ENCODE measurements around the gene SNX5.

The SNX5 gene

GRCh38 chr20:17992847-17993513 lies 24.4 kb upstream of the SNX5 start:
- no peak for DNase-seq (ENCODE audit: low read depth)

GRCh38 chr20:17992224-17992637 lies 23.6 kb upstream of the SNX5 start:
- no peak for DNase-seq (ENCODE audit: low read depth)

GRCh38 chr20:17990278-17990972 lies 21.8 kb upstream of the SNX5 start:
- no peak for DNase-seq (ENCODE audit: low read depth)

- no peak for DNase-seq (ENCODE audit: low read depth)
These were observed 19.4 kb upstream of the SNX5 start for GRCh38 chr20:17987988-17988387.

- no peak for DNase-seq (ENCODE audit: low read depth)
These were observed 16.9 kb upstream of the SNX5 start for GRCh38 chr20:17985388-17986018.

- DNase-seq (ENCODE audit: low read depth) = no peak
These were observed 7.7 kb upstream of the SNX5 start for GRCh38 chr20:17976305-17976704.

GRCh38 chr20:17972121-17972520 lies 3.5 kb upstream of the SNX5 start:
- DNase-seq (ENCODE audit: low read depth) = no peak

GRCh38 chr20:17971300-17972013 lies 2.9 kb upstream of the SNX5 start:
- DNase-seq (ENCODE audit: low read depth) = no peak

- peak; percentile 4 for DNase-seq (ENCODE audit: low read depth)
These were observed 1.4 kb upstream of the SNX5 start for GRCh38 chr20:17969884-17970409.

GRCh38 chr20:17969278-17969883 lies 787 bp upstream of the SNX5 start:
- peak; percentile 10 for DNase-seq (ENCODE audit: low read depth)

- DNase-seq (ENCODE audit: low read depth) = no peak
These were observed 851 bp downstream of the SNX5 start for GRCh38 chr20:17967521-17968365.

GRCh38 chr20:17966432-17967310 lies 1.9 kb downstream of the SNX5 start:
- no peak for DNase-seq (ENCODE audit: low read depth)

- no peak for DNase-seq (ENCODE audit: low read depth)
These were observed 3.4 kb downstream of the SNX5 start for GRCh38 chr20:17965042-17965697.

GRCh38 chr20:17964632-17965031 lies 4.0 kb downstream of the SNX5 start:
- no peak for DNase-seq (ENCODE audit: low read depth)

GRCh38 chr20:17964073-17964472 lies 4.5 kb downstream of the SNX5 start:
- no peak for DNase-seq (ENCODE audit: low read depth)

GRCh38 chr20:17963114-17963897 lies 5.3 kb downstream of the SNX5 start:
- no peak for DNase-seq (ENCODE audit: low read depth)

GRCh38 chr20:17961587-17961940 lies 7.0 kb downstream of the SNX5 start:
- no peak for DNase-seq (ENCODE audit: low read depth)

- no peak for DNase-seq (ENCODE audit: low read depth)
These were observed 7.5 kb downstream of the SNX5 start for GRCh38 chr20:17960927-17961586.

Measured in T-helper 22 cell (primary cell).